Astrocyte of the spinal cord (primary cell): Measurements from ENCODE around the gene PARD6A.
A peak's percentile ranks its signal among the peaks of the same experiment; 100 is the strongest.

Experiments used
- DNase-seq: peaks from one replicate; pipeline ENCODE4 v3.0.0; 2011; ENCODE audit warnings: low read depth, low spot score
- H3K4me3 ChIP-seq: 2 replicates; pipeline ENCODE4 v1.5.1; 2011; ENCODE audit warnings: low read depth, mild to moderate bottlenecking, low read length, moderate library complexity
- CTCF ChIP-seq: IDR thresholded peaks from 2 replicates; pipeline ENCODE4 v1.5.1; 2012; ENCODE audit warnings: low read depth, mild to moderate bottlenecking, low read length, inconsistent platforms
- in situ Hi-C: cut with HindIII; loops from 2 replicates; pipeline ENCODE4 v1.10.0; 2017; ENCODE audit warnings: low sequenced_read_pairs

PARD6A gene

GRCh38 chr16:67653128-67653788 lies 7.5 kb upstream of the PARD6A start:
- H3K4me3 ChIP-seq, result peak overlapping the region; percentile 48
- TF ChIP-seq CTCF, result no peak
- DNase-seq, result no peak
- in situ Hi-C loops, result no loop called here

- TF ChIP-seq CTCF, result no peak
- DNase-seq, result no peak
- in situ Hi-C loops, result no loop called here
- H3K4me3 ChIP-seq, result peak overlapping the region; percentile 48
These were observed 6.9 kb upstream of the PARD6A start for GRCh38 chr16:67653789-67654402.

GRCh38 chr16:67654403-67654911 lies 6.3 kb upstream of the PARD6A start:
- no peak for TF ChIP-seq CTCF
- no peak overlapping the region for H3K4me3 ChIP-seq
- in situ Hi-C loops, result no loop called here
- DNase-seq, result no peak

- in situ Hi-C loops, result no loop called here
These were observed 5.4 kb upstream of the PARD6A start for GRCh38 chr16:67655363-67655762.

GRCh38 chr16:67656344-67657016 lies 4.3 kb upstream of the PARD6A start:
- H3K4me3 ChIP-seq, result no peak overlapping the region
- in situ Hi-C loops, result no loop called here
- no peak for DNase-seq
- no peak for TF ChIP-seq CTCF

More at GRCh38 chr16:67655363-67655762, 5.4 kb upstream of the PARD6A start:
- DNase-seq, result no peak
- H3K4me3 ChIP-seq, result no peak overlapping the region
- no peak for TF ChIP-seq CTCF

- in situ Hi-C loops, result no loop called here
- no peak overlapping the region for H3K4me3 ChIP-seq
- no peak for DNase-seq
- TF ChIP-seq CTCF, result no peak
These were observed 3.6 kb upstream of the PARD6A start for GRCh38 chr16:67657017-67657608.
